Measurements from ENCODE around the gene NEK7.

GRCh38 chr1:198201956-198202784 is 45.4 kb downstream of the NEK7 start:
- TF ChIP-seq CTCF (IDR thresholded peaks at IDR 0.05; ENCODE audit: low read length) (no peak), EZH2phosphoT487 (IDR thresholded peaks at IDR 0.05; ENCODE audit: low read length) (no peak)
